ENCODE data around the gene FBXO24. TPM values are rescaled to one million over a fixed set of nuclear protein-coding genes. Genes with fewer than 3 reads are reported as not detected.

The FBXO24 gene
- total and polyA plus RNA-seq, 10 of the 15 experiments (the other 5 are each of a cell fraction or from before 2014, with no cell fraction given) = 0.11 to 0.96 (median 0.27) TPM; not detected in 4

DNA sequence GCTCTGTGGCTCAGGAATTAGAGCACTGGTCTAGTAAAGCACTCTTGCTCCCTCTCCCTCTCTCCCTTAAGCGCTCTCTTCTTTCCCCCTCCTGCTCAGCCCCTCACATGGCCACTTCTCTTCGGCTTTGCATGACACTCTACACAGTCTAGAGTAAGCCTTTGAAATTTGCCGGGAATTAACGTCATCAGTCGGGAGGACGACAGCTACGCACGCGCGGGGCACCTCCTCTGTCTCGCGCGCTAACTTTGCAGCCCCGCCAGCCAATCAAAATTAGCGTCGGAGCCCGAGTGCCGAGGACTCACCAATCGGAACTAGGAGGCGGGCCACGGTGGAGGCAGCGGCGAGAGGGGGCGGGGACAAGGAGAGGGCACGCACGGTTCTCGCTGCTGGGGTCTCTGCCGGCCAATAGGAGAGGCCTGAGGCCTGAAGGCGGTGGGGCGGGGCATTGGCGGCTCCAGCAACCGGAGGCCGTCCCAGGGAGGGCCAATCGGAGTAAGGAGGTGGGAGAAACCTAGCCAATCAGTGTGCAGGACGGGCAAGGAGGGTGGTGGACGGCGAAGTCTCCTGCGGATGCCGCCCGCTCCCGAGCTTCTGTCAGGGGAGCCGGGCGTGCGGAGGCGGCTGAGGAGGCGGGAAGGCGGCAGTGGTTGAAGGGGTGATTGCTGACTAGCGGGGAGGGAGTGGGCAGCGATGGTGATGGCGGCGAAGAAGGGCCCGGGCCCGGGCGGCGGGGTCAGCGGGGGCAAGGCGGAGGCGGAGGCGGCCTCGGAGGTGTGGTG is 47.3 kb upstream of the FBXO24 start, which contains the start of gene AGFG2:
TSS of gene AGFG2 (plus strand) at position 550 of the 782 bp plus-strand sequence. CDS start at position 694, 144 bp downstream.
- peak within 1 kb of the TSS; percentile 85 for H3K4me3 ChIP-seq
- POLR2A ChIA-PET = interaction anchor here (0.6 to 5.7 kb wide), 8 partner anchors 10 to 73 kb away, joined by 3 to 32 read pairs (median 4); partner anchors contain the start of genes FBXO24, LRCH4 and MOSPD3
- RAD21 ChIA-PET (ENCODE audit: unreplicated experiment) = interaction anchor here (0.7 to 2.3 kb wide), 9 partner anchors 11 to 438 kb away, joined by 3 to 7 read pairs (median 5); partner anchors contain the start of genes AP4M1, FBXO24, LRCH4 and MCM7
- FAIRE-seq (peak; percentile 99), DNase-seq (ENCODE audit: low read depth, low spot score) (peak; percentile 98), ATAC-seq (peak; percentile 96)
- H3K4me2 ChIP-seq (ENCODE audit: control insufficient read depth, insufficient read depth) = peak within 1 kb of the TSS; percentile 90
- H3K36me3 ChIP-seq (ENCODE audit: control insufficient read depth in 2 of 2, insufficient read depth in 2 of 2, low read length in 1 of 2) = no peaks in the 10 kb centered on the region; a peak in 1 of 4 replicates
- H2AFZ ChIP-seq (ENCODE audit: control insufficient read depth, low read depth, low read length) = peak within 1 kb of the TSS; percentile 86
- CTCF ChIA-PET = interaction anchor here (0.5 to 1.9 kb wide), 9 partner anchors 10 to 166 kb away, joined by 3 to 13 read pairs (median 4); partner anchors contain the start of gene POP7
- H4K20me1 ChIP-seq (ENCODE audit: control insufficient read depth, insufficient read depth) = no peaks in the 10 kb centered on the region
- no peaks in the 10 kb centered on the region for H3K9me3 ChIP-seq (replicated peaks; ENCODE audit: control insufficient read depth, insufficient read depth, low read length)
- 1% methylated on average over 44 of the region's 60 CpGs for WGBS (ENCODE audit: insufficient coverage, insufficient replicate concordance, low lambda C conversion rate, missing lambda C conversion rate)
- peak within 1 kb of the TSS; percentile 76 for H3K9ac ChIP-seq (ENCODE audit: control insufficient read depth, insufficient read depth, low read length)
- intact Hi-C loops (cut with micrococcal nuclease; ENCODE audit: unreplicated experiment) = no loop called here
- SMC1A ChIA-PET (ENCODE audit: uncharacterized antibody, unreplicated experiment) = interaction anchor here (0.8 to 2.9 kb wide), 7 partner anchors 8 to 47 kb away, joined by 3 to 15 read pairs (median 5); partner anchors contain the start of genes FBXO24 and LRCH4
- peaks cover 21% of the 10 kb centered on the region for H3K4me1 ChIP-seq (ENCODE audit: control insufficient read depth, insufficient read depth, low read length)
- H3K79me2 ChIP-seq (ENCODE audit: control insufficient read depth, insufficient read depth, low read length) = peaks cover 44% of the 10 kb centered on the region
- BruUV-seq (replicated peaks) = no TSS peak
- H3K27me3 ChIP-seq (replicated peaks in 1 of 2; ENCODE audit: control insufficient read depth in 2 of 2, insufficient read depth in 2 of 2, low read length in 1 of 2) = no peaks in the 10 kb centered on the region
- H3K27ac ChIP-seq (ENCODE audit: control insufficient read depth, insufficient read depth) = peak within 1 kb of the TSS; percentile 67
- in situ Hi-C loops (cut with MboI) = no loop called here
- TF ChIP-seq MXI1 (IDR thresholded peaks at IDR 0.05; ENCODE audit: low read depth, low read length) (peak; percentile 99), WRNIP1 (IDR thresholded peaks at IDR 0.05; ENCODE audit: borderline replicate concordance, low read depth, low read length) (no peak), CBX5 (IDR thresholded peaks at IDR 0.05; ENCODE audit: low read depth) (no peak), POU2F2 (IDR thresholded peaks at IDR 0.05; ENCODE audit: borderline replicate concordance, low read depth, low read length) (peak; percentile 57; the same call in 2 of the 3 replicates), CHD1 (IDR thresholded peaks at IDR 0.05; ENCODE audit: low read depth, low read length) (no peak), MEF2A (IDR thresholded peaks at IDR 0.05; ENCODE audit: insufficient read depth, low read depth, low read length) (no peak), RAD21 (IDR thresholded peaks at IDR 0.05; ENCODE audit: insufficient read depth, low read depth, low read length) (0 out of 2 replicates have a peak, but pooled peaks have one; percentile 8), RBBP5 (conservative IDR thresholded peaks at IDR 0.05) (no peak), JUND (IDR thresholded peaks at IDR 0.05; ENCODE audit: low read depth, low read length) (no peak), HDGF (IDR thresholded peaks at IDR 0.05) (peak; percentile 100), EGR1 (IDR thresholded peaks at IDR 0.05; ENCODE audit: borderline replicate concordance in 1 of 2, low read depth in 2 of 2, low read length in 2 of 2) (peak in 1 of 2 experiments; percentile 94; a peak in 2 of 3 replicates), IKZF2 (IDR thresholded peaks at IDR 0.05) (no peak; a peak in 1 of 4 replicates), HDAC6 (IDR thresholded peaks at IDR 0.05; ENCODE audit: unreplicated experiment) (no peak), SP1 (IDR thresholded peaks at IDR 0.05; ENCODE audit: low read depth, low read length) (peak; percentile 95), ZNF384 (IDR thresholded peaks at IDR 0.05; ENCODE audit: borderline replicate concordance, low read depth, low read length) (no peak), CHD2 (IDR thresholded peaks at IDR 0.05; ENCODE audit: borderline replicate concordance, low read depth, low read length) (peak; percentile 93), TCF7 (IDR thresholded peaks at IDR 0.05; ENCODE audit: borderline replicate concordance) (no peak), ZNF622 (IDR thresholded peaks at IDR 0.05) (no peak), DPF2 (IDR thresholded peaks at IDR 0.05) (peak; percentile 37; the same call in 1 of the 2 replicates)
- TF ChIP-seq, protein P1, sequence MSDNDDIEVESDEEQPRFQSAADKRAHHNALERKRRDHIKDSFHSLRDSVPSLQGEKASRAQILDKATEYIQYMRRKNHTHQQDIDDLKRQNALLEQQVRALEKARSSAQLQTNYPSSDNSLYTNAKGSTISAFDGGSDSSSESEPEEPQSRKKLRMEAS (IDR thresholded peaks at IDR 0.05; ENCODE audit: low read depth, low read length) = peak; percentile 80
- TF ChIP-seq, protein P2, sequence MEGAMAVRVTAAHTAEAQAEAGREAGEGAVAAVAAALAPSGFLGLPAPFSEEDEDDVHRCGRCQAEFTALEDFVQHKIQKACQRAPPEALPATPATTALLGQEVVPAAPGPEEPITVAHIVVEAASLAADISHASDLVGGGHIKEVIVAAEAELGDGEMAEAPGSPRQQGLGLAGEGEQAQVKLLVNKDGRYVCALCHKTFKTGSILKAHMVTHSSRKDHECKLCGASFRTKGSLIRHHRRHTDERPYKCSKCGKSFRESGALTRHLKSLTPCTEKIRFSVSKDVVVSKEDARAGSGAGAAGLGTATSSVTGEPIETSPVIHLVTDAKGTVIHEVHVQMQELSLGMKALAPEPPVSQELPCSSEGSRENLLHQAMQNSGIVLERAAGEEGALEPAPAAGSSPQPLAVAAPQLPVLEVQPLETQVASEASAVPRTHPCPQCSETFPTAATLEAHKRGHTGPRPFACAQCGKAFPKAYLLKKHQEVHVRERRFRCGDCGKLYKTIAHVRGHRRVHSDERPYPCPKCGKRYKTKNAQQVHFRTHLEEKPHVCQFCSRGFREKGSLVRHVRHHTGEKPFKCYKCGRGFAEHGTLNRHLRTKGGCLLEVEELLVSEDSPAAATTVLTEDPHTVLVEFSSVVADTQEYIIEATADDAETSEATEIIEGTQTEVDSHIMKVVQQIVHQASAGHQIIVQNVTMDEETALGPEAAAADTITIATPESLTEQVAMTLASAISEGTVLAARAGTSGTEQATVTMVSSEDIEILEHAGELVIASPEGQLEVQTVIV (IDR thresholded peaks at IDR 0.05; ENCODE audit: borderline replicate concordance, partially characterized antibody) = no peak

Data from GM12878 (cell line).